HG02852 (cell line): ENCODE results near the gene RGS9.
"Not testable (repeated sequence)": the region's sequence is repeated elsewhere in the genome, so short reads cannot be mapped to it uniquely, and the experiment has no call there.

ENCODE experiments used
- ATAC-seq: cut with Tn5 transposase; IDR thresholded peaks from one replicate; pipeline ENCODE4 v1.9.1; 2021; ENCODE audit warnings: mild to moderate bottlenecking, moderate library complexity; ENCODE audit not compliant: unreplicated experiment

Gene RGS9

GRCh38 chr17:65137021-65137939 is at the start of gene RGS9:
TSS of gene RGS9 (plus strand) at chr17:65137370. CDS start at chr17:65137541, 171 bp downstream.
- peak; percentile 92 for ATAC-seq

GRCh38 chr17:65088621-65089360 is 48.4 kb upstream of the RGS9 start:
- no peak for ATAC-seq

GRCh38 chr17:65092262-65092661 is 44.9 kb upstream of the RGS9 start:
- ATAC-seq, result no peak

- ATAC-seq, result not testable (repeated sequence)
These were observed 44.3 kb upstream of the RGS9 start for GRCh38 chr17:65092721-65093356.

- no peak for ATAC-seq
These were observed 43.2 kb upstream of the RGS9 start for GRCh38 chr17:65093930-65094329.

GRCh38 chr17:65095465-65095864 is 41.7 kb upstream of the RGS9 start:
- no peak for ATAC-seq

GRCh38 chr17:65096382-65096781 is 40.8 kb upstream of the RGS9 start:
- not testable (repeated sequence) for ATAC-seq

GRCh38 chr17:65097110-65097509 is 40.1 kb upstream of the RGS9 start:
- no peak for ATAC-seq

GRCh38 chr17:65099475-65099874 is 37.7 kb upstream of the RGS9 start:
- no peak for ATAC-seq

GRCh38 chr17:65099941-65100315 is 37.2 kb upstream of the RGS9 start:
- peak; percentile 84 for ATAC-seq

- ATAC-seq, result peak; percentile 65
These were observed 36.6 kb upstream of the RGS9 start for GRCh38 chr17:65100316-65101140.

- ATAC-seq, result no peak
These were observed 35.8 kb upstream of the RGS9 start for GRCh38 chr17:65101371-65101770.

- ATAC-seq, result no peak
These were observed 34.9 kb upstream of the RGS9 start for GRCh38 chr17:65102235-65102634.

- ATAC-seq, result no peak
These were observed 34.4 kb upstream of the RGS9 start for GRCh38 chr17:65102788-65103187.

GRCh38 chr17:65103431-65103830 is 33.7 kb upstream of the RGS9 start:
- no peak for ATAC-seq

GRCh38 chr17:65103896-65104295 is 33.3 kb upstream of the RGS9 start:
- ATAC-seq, result no peak

GRCh38 chr17:65104541-65104940 is 32.6 kb upstream of the RGS9 start:
- ATAC-seq, result no peak

GRCh38 chr17:65104973-65105372 is 32.2 kb upstream of the RGS9 start:
- ATAC-seq, result no peak

- ATAC-seq, result no peak
These were observed 29.0 kb upstream of the RGS9 start for GRCh38 chr17:65108152-65108551.

- no peak for ATAC-seq
These were observed 27.6 kb upstream of the RGS9 start for GRCh38 chr17:65109543-65109942.
